ENCODE data around the gene ZNF790. TPM values are rescaled to one million over a fixed set of nuclear protein-coding genes. Genes with fewer than 3 reads are reported as not detected.

ZNF790 gene
- total RNA-seq, 1 donor from 2014 or later: 13.7 TPM

DNA sequence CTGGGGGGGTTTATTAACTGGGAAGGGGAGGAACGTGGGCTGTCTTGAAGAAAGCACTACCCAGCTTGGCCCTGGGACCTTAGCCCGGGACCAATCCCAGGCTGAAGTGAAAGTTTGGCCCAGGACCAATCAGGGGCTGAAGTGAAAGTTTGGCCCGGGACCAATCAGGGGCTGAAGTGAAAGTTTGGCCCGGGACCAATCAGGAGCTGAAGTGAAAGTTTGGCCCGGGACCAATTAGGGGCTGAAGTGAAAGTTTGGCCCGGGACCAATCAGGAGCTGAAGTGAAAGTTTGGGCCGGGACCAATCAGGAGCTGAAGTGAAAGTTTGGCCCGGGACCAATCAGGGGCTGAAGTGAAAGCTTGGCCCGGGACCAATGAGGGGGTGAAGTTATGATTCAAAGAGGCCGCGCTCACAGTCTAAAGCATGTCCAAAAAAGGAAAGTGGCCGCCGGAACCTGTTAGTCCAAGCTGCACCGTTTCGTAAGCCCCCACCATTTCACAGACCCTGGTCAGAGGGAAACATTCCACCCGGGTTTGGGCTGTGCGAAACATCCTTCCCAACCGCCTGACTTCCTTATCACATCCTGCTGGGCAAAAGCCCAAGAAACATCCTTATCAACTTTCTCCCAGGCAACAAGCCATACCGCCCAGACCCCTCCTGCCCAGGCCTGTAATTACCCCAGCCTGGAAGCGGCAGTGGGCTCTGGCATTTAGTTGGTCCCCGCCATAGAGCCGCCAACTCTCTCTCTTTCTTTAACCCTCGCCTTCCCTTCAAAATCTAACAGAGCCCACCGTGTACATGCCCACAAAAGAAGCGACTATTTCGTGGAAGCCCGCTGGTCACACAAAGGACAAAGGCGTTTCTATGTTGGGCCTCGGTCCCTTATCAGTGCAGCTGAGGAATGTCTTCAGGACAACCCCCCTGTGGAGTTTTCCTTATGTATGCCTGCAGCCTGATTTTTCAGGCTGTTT is 66.6 kb downstream of the ZNF790 start:
- H3K4me1 Mint-ChIP-seq (ENCODE audit: low read depth): peaks cover 14% of the 10 kb centered on the region
- H3K36me3 Mint-ChIP-seq (ENCODE audit: insufficient read depth): peaks cover 38% of the 10 kb centered on the region
- H3K27me3 Mint-ChIP-seq: no peaks in the 10 kb centered on the region
- TF ChIP-seq, protein P1, sequence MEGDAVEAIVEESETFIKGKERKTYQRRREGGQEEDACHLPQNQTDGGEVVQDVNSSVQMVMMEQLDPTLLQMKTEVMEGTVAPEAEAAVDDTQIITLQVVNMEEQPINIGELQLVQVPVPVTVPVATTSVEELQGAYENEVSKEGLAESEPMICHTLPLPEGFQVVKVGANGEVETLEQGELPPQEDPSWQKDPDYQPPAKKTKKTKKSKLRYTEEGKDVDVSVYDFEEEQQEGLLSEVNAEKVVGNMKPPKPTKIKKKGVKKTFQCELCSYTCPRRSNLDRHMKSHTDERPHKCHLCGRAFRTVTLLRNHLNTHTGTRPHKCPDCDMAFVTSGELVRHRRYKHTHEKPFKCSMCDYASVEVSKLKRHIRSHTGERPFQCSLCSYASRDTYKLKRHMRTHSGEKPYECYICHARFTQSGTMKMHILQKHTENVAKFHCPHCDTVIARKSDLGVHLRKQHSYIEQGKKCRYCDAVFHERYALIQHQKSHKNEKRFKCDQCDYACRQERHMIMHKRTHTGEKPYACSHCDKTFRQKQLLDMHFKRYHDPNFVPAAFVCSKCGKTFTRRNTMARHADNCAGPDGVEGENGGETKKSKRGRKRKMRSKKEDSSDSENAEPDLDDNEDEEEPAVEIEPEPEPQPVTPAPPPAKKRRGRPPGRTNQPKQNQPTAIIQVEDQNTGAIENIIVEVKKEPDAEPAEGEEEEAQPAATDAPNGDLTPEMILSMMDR (IDR thresholded peaks at IDR 0.05; ENCODE audit: unreplicated experiment): no peak
- peak; percentile 14 for DNase-seq (ENCODE audit: low spot score, unreplicated experiment)
- H3K4me3 Mint-ChIP-seq (ENCODE audit: low read depth): peak overlapping the region; percentile 91
- H3K9me3 Mint-ChIP-seq (ENCODE audit: low read depth): peaks cover 16% of the 10 kb centered on the region
- H3K27ac Mint-ChIP-seq: peak overlapping the region; percentile 99

Other genes starting within 250 kb of the ZNF790 start
- gene ZNF382, start 233.1 kb downstream of the ZNF790 start, total RNA-seq: 21.4 and 21.6 TPM in 2 replicates
- gene ZNF461, start 171.6 kb downstream of the ZNF790 start, total RNA-seq: 12.2 and 14.7 TPM in 2 replicates
- 13.2 and 13.5 TPM in 2 replicates for gene ZNF567, start 150.8 kb downstream of the ZNF790 start, total RNA-seq
- gene ZNF850, start 65.6 kb downstream of the ZNF790 start, total RNA-seq: 16.7 and 17.6 TPM in 2 replicates
- gene ZNF345, start 12.5 kb upstream of the ZNF790 start, total RNA-seq: 14.7 and 17.8 TPM in 2 replicates
- 3.9 and 4.8 TPM in 2 replicates for gene ZNF829, start 77.9 kb upstream of the ZNF790 start, total RNA-seq
- 9.0 and 10.3 TPM in 2 replicates for gene ZNF568, start 77.9 kb upstream of the ZNF790 start, total RNA-seq
- gene ZNF420, start 240.0 kb upstream of the ZNF790 start, total RNA-seq: 15.9 and 19.3 TPM in 2 replicates